KOPT-K1 (cell line): Measurements from ENCODE around the gene CHURC1.

ENCODE experiments used
- H3K27ac ChIP-seq: fragments of 200-600 bp; sonication (generic); 2 replicates; pipeline ENCODE4 v1.5.1; 2016; ENCODE audit warnings: antibody characterized with exemption, mild to moderate bottlenecking, low read depth, low read length; ENCODE audit not compliant: poor library complexity, severe bottlenecking
- H3K36me3 ChIP-seq: fragments of 200-600 bp; sonication (generic); 2 replicates; pipeline ENCODE4 v1.5.1; 2017; ENCODE audit warnings: antibody characterized with exemption, mild to moderate bottlenecking, low read length, moderate library complexity; ENCODE audit not compliant: insufficient read depth
- H3K9me3 ChIP-seq: fragments of 200-600 bp; sonication (generic); 2 replicates; pipeline ENCODE4 v1.5.1; 2017; ENCODE audit warnings: antibody characterized with exemption, low read length, mild to moderate bottlenecking; ENCODE audit not compliant: insufficient read depth, poor library complexity, severe bottlenecking

CHURC1 gene

GRCh38 chr14:64942531-64943111 is 28.4 kb downstream of the CHURC1 start, which contains the start of gene GPX2:
Gene GPX2, minus strand, starts transcription at chr14:64942745. Its CDS starts 19 bp downstream, at chr14:64942726.
- H3K27ac ChIP-seq, result no peak within 1 kb of the TSS

GRCh38 chr14:64943556-64943955 is 29.3 kb downstream of the CHURC1 start:
- Histone ChIP-seq H3K9me3 (no peaks in the 10 kb centered on the region), H3K36me3 (peaks cover 92% of the 10 kb centered on the region), H3K27ac (no peak overlapping the region)

More at GRCh38 chr14:64942531-64943111, 28.4 kb downstream of the CHURC1 start, which contains the start of gene GPX2:
- peaks cover 92% of the 10 kb centered on the region for H3K36me3 ChIP-seq
- no peaks in the 10 kb centered on the region for H3K9me3 ChIP-seq

- Histone ChIP-seq H3K36me3 (peaks cover 92% of the 10 kb centered on the region), H3K9me3 (no peaks in the 10 kb centered on the region), H3K27ac (no peak overlapping the region)
Measured at GRCh38 chr14:64944041-64944440, 29.8 kb downstream of the CHURC1 start.

- H3K36me3 ChIP-seq, result peaks cover 87% of the 10 kb centered on the region
Measured at GRCh38 chr14:64944861-64945260, 30.6 kb downstream of the CHURC1 start.

GRCh38 chr14:64945431-64946178 is 31.4 kb downstream of the CHURC1 start:
- H3K9me3 ChIP-seq, result no peaks in the 10 kb centered on the region
- H3K27ac ChIP-seq, result no peak overlapping the region
- H3K36me3 ChIP-seq, result peaks cover 87% of the 10 kb centered on the region

More at GRCh38 chr14:64944861-64945260, 30.6 kb downstream of the CHURC1 start:
- H3K27ac ChIP-seq, result no peak overlapping the region
- no peaks in the 10 kb centered on the region for H3K9me3 ChIP-seq

- peak overlapping the region; percentile 20 for H3K27ac ChIP-seq
- no peaks in the 10 kb centered on the region for H3K9me3 ChIP-seq
- H3K36me3 ChIP-seq, result peaks cover 88% of the 10 kb centered on the region
Measured at GRCh38 chr14:64946310-64947045, 32.2 kb downstream of the CHURC1 start.

GRCh38 chr14:64947710-64948611 is 33.7 kb downstream of the CHURC1 start:
- no peak overlapping the region for H3K27ac ChIP-seq
- no peaks in the 10 kb centered on the region for H3K9me3 ChIP-seq
- H3K36me3 ChIP-seq, result peaks cover 83% of the 10 kb centered on the region

GRCh38 chr14:64948612-64949210 is 34.5 kb downstream of the CHURC1 start:
- no peaks in the 10 kb centered on the region for H3K9me3 ChIP-seq
- no peak overlapping the region for H3K27ac ChIP-seq
- H3K36me3 ChIP-seq, result peaks cover 83% of the 10 kb centered on the region

GRCh38 chr14:64950889-64951288 is 36.6 kb downstream of the CHURC1 start:
- Histone ChIP-seq H3K36me3 (peaks cover 72% of the 10 kb centered on the region), H3K9me3 (no peaks in the 10 kb centered on the region), H3K27ac (no peak overlapping the region)

GRCh38 chr14:64951291-64951690 is 37.0 kb downstream of the CHURC1 start:
- peaks cover 72% of the 10 kb centered on the region for H3K36me3 ChIP-seq
- no peaks in the 10 kb centered on the region for H3K9me3 ChIP-seq
- no peak overlapping the region for H3K27ac ChIP-seq

GRCh38 chr14:64951724-64952123 is 37.5 kb downstream of the CHURC1 start:
- H3K9me3 ChIP-seq, result no peaks in the 10 kb centered on the region
- H3K27ac ChIP-seq, result no peak overlapping the region
- H3K36me3 ChIP-seq, result peaks cover 72% of the 10 kb centered on the region

GRCh38 chr14:64952598-64953309 is 38.5 kb downstream of the CHURC1 start:
- Histone ChIP-seq H3K27ac (no peak overlapping the region), H3K36me3 (peaks cover 75% of the 10 kb centered on the region), H3K9me3 (no peaks in the 10 kb centered on the region)

GRCh38 chr14:64953310-64953654 is 39.0 kb downstream of the CHURC1 start:
- H3K27ac ChIP-seq, result no peak overlapping the region
- peaks cover 70% of the 10 kb centered on the region for H3K36me3 ChIP-seq
- H3K9me3 ChIP-seq, result no peaks in the 10 kb centered on the region

GRCh38 chr14:64953661-64954060 is 39.4 kb downstream of the CHURC1 start:
- Histone ChIP-seq H3K27ac (no peak overlapping the region), H3K36me3 (peaks cover 67% of the 10 kb centered on the region), H3K9me3 (no peaks in the 10 kb centered on the region)
